Measurements from ENCODE around the gene SGSM2. TPM values are rescaled to one million over a fixed set of nuclear protein-coding genes. Genes with fewer than 3 reads are reported as not detected.

The SGSM2 gene
- total and polyA plus RNA-seq, 2 of the 13 experiments (the other 11 are each of a cell fraction or from before 2014, with no cell fraction given) = 30.4 to 51.3 TPM

GRCh38 chr17:2377659-2378058 is 40.4 kb downstream of the SGSM2 start:
- Histone ChIP-seq H2AFZ (ENCODE audit: low read length) (no peak overlapping the region), H3K27me3 (ENCODE audit: control insufficient read depth in 1 of 2, insufficient read depth in 2 of 2, low read length in 2 of 2) (no peaks in the 10 kb centered on the region), H4K20me1 (ENCODE audit: insufficient read depth, low read length) (0 out of 2 replicates have a peak, but pooled peaks cover 3% of the 10 kb centered on the region), H3K4me3 (replicated peaks in 1 of 3; ENCODE audit: insufficient read depth in 1 of 3, low read depth in 2 of 3, low read length in 3 of 3) (no peak overlapping the region), H3K79me2 (ENCODE audit: insufficient read depth, low read length) (no peaks in the 10 kb centered on the region), H3K9me3 (ENCODE audit: low read length) (no peaks in the 10 kb centered on the region), H3K27ac (ENCODE audit: extremely low read length, insufficient read depth, low read length) (no peak overlapping the region), H3K4me2 (ENCODE audit: low read depth, low read length) (no peak overlapping the region), H3K36me3 (replicated peaks in 1 of 2; ENCODE audit: control insufficient read depth in 1 of 2, insufficient read depth in 2 of 2, low read length in 2 of 2) (peaks cover 8 to 10% of the 10 kb centered on the region in 2 experiments; a peak in 3 of 5 replicates), H3K4me1 (ENCODE audit: insufficient read depth, low read length) (peaks cover under 1% of the 10 kb centered on the region), H3K9ac (ENCODE audit: insufficient read depth, low read depth, low read length) (no peak overlapping the region)
- TF ChIP-seq PATZ1 (CRISPR knock-in tag; IDR thresholded peaks at IDR 0.05) = no peak
- no peak for TF ChIP-seq SYNCRIP (IDR thresholded peaks at IDR 0.05; ENCODE audit: insufficient read depth, low read depth, low read length)
- no peak for TF ChIP-seq HOXA9 (CRISPR knock-in tag; IDR thresholded peaks at IDR 0.05; ENCODE audit: borderline replicate concordance)
- TF ChIP-seq NR2F2 (IDR thresholded peaks at IDR 0.05; ENCODE audit: borderline replicate concordance, low read depth) = no peak
- TF ChIP-seq ATF1 (CRISPR knock-in tag; IDR thresholded peaks at IDR 0.05) = no peak
- TF ChIP-seq ZBTB14 (CRISPR knock-in tag; IDR thresholded peaks at IDR 0.05) = no peak
- TF ChIP-seq TMF1 (CRISPR knock-in tag; IDR thresholded peaks at IDR 0.05; ENCODE audit: low read depth) = no peak
- TF ChIP-seq ZNF468 (CRISPR knock-in tag; IDR thresholded peaks at IDR 0.05) = no peak
- TF ChIP-seq ZBTB42 (CRISPR knock-in tag; IDR thresholded peaks at IDR 0.05) = no peak
- no peak for TF ChIP-seq ZNF431 (CRISPR knock-in tag; IDR thresholded peaks at IDR 0.05; ENCODE audit: borderline replicate concordance, low read depth)
- ChIA-PET POLR2A (no interaction called here), CTCF (ENCODE audit: low intra/inter-chr PET ratio, low total read pairs) (no interaction called here)
- WGBS (ENCODE audit: low lambda C conversion rate) = 91% methylated on average over 6 of the region's 10 CpGs
- intact Hi-C loops (cut with micrococcal nuclease; ENCODE audit: unreplicated experiment) (no loop called here), in situ Hi-C loops (cut with HindIII; ENCODE audit: extremely low pct_ligation_motif_present, low pct_unique_long_range_greater_than_20kb) (loop anchor here (5.0 kb wide), 1 partner anchor 35 kb away; no protein-coding TSS in a partner anchor)
- FAIRE-seq (no peak), DNase-seq (ENCODE audit: low spot score) (no peak), ATAC-seq (no peak)
- BruUV-seq (replicated peaks) = no TSS peak

All from HepG2 (cell line).